Measurements from ENCODE around the gene VPS11. TPM values are rescaled to one million over a fixed set of nuclear protein-coding genes. Genes with fewer than 3 reads are reported as not detected.
A peak's percentile ranks its signal among the peaks of the same experiment; 100 is the strongest.

Gene VPS11
- total and polyA plus RNA-seq, 10 of the 15 experiments (the other 5 are each of a cell fraction or from before 2014, with no cell fraction given), result 15.8 to 26.4 (median 24.5) TPM

- ChIA-PET POLR2A (interaction anchor here (1.0 to 6.8 kb wide), 4 partner anchors 12 to 81 kb away, joined by 3 to 69 read pairs (median 4); partner anchors contain the start of genes HMBS and TRAPPC4), RAD21 (ENCODE audit: unreplicated experiment) (interaction anchor here (0.8 kb wide), 1 partner anchor 9 kb away, joined by 3 read pairs; no protein-coding TSS in a partner anchor), SMC1A (ENCODE audit: uncharacterized antibody, unreplicated experiment) (interaction anchor here (0.7 to 1.1 kb wide), 3 partner anchors 15 to 80 kb away, joined by 3 to 4 read pairs (median 3); partner anchors contain the start of gene HMBS), CTCF (interaction anchor here (0.7 to 1.7 kb wide), 10 partner anchors 9 to 226 kb away, joined by 3 to 13 read pairs (median 4); partner anchors contain the start of genes HINFP and VPS11)
- Histone ChIP-seq H3K4me3 (peak overlapping the region; percentile 97; the same call in 1 of the 2 replicates), H3K9me3 (replicated peaks; ENCODE audit: control insufficient read depth, insufficient read depth, low read length) (no peaks in the 10 kb centered on the region), H3K4me1 (ENCODE audit: control insufficient read depth, insufficient read depth, low read length) (peaks cover 20% of the 10 kb centered on the region), H3K27ac (ENCODE audit: control insufficient read depth, insufficient read depth) (no peak overlapping the region), H2AFZ (ENCODE audit: control insufficient read depth, low read depth, low read length) (no peak overlapping the region), H3K27me3 (replicated peaks in 1 of 2; ENCODE audit: control insufficient read depth in 2 of 2, insufficient read depth in 2 of 2, low read length in 1 of 2) (no peaks in the 10 kb centered on the region), H3K79me2 (ENCODE audit: control insufficient read depth, insufficient read depth, low read length) (peaks cover 29% of the 10 kb centered on the region), H3K4me2 (ENCODE audit: control insufficient read depth, insufficient read depth) (peak overlapping the region; percentile 90), H3K36me3 (ENCODE audit: control insufficient read depth in 2 of 2, insufficient read depth in 2 of 2, low read length in 1 of 2) (peaks cover 6 to 7% of the 10 kb centered on the region in 2 experiments; a peak in 3 of 4 replicates), H3K9ac (ENCODE audit: control insufficient read depth, insufficient read depth, low read length) (no peak overlapping the region), H4K20me1 (ENCODE audit: control insufficient read depth, insufficient read depth) (no peaks in the 10 kb centered on the region)
- in situ Hi-C loops (cut with MboI) (no loop called here), intact Hi-C loops (cut with micrococcal nuclease; ENCODE audit: unreplicated experiment) (loop anchor here (5.0 kb wide), 2 partner anchors 82 to 172 kb away; partner anchors contain the start of genes BCL9L, RPS25 and TRAPPC4)
- DNase-seq (ENCODE audit: low read depth, low spot score) (no peak), FAIRE-seq (no peak), ATAC-seq (no peak)
- TF ChIP-seq RUNX3 (IDR thresholded peaks at IDR 0.05; ENCODE audit: low read length) (peak; percentile 39), NFYB (IDR thresholded peaks at IDR 0.05; ENCODE audit: insufficient read depth, low read depth, low read length) (no peak), HDGF (IDR thresholded peaks at IDR 0.05) (no peak), SREBF1 (IDR thresholded peaks at IDR 0.05; ENCODE audit: low read length) (no peak), SP1 (IDR thresholded peaks at IDR 0.05; ENCODE audit: low read depth, low read length) (no peak), ZNF274 (IDR thresholded peaks at IDR 0.05; ENCODE audit: insufficient read depth, insufficient read length) (no peak), ZBTB40 (IDR thresholded peaks at IDR 0.05; ENCODE audit: borderline replicate concordance) (no peak)
- 33% methylated on average over 2 of the region's 6 CpGs for WGBS (ENCODE audit: insufficient coverage, insufficient replicate concordance, low lambda C conversion rate, missing lambda C conversion rate)
- BruUV-seq (replicated peaks), result no TSS peak
Measured at GRCh38 chr11:119099711-119100110, 32.1 kb downstream of the VPS11 start.

Data from GM12878 (cell line).